Kidney (tissue), 14 donors: Measurements from ENCODE around the gene RAB11B. TPM values are rescaled to one million over a fixed set of nuclear protein-coding genes. Genes with fewer than 3 reads are reported as not detected.
"Not testable (repeated sequence)": the region's sequence is repeated elsewhere in the genome, so short reads cannot be mapped to it uniquely, and the experiment has no call there.

Experiments used
- DNase-seq, 5 donors: peaks; one replicate each; pipeline ENCODE4 v3.0.0-alpha.2; 2013 to 2020
- FAIRE-seq: peaks from 2 replicates; lab custom pipeline; 2012; peaks lifted over from hg19 to GRCh38; lab: Jason Lieb, UNC
- H3K27ac ChIP-seq, 2 donors: one replicate each; pipeline ENCODE4 v1.7.0; 2013; ENCODE audit warnings: low read depth in 2 of 2, low read length in 2 of 2, inconsistent platforms in 1 of 2
- H3K27me3 ChIP-seq: one replicate; pipeline ENCODE4 v1.7.1; 2013; ENCODE audit warnings: low read length, inconsistent platforms; ENCODE audit not compliant: control insufficient read depth, insufficient read depth
- H3K36me3 ChIP-seq, 3 donors: one replicate each; pipeline versions ENCODE4 v1.7.0 to v1.7.1; 2013; ENCODE audit warnings: low read length in 3 of 3, control low read depth in 1 of 3, inconsistent platforms in 1 of 3; ENCODE audit not compliant: insufficient read depth in 3 of 3, control insufficient read depth in 2 of 3
- H3K4me1 ChIP-seq, 3 donors: one replicate each; pipeline versions ENCODE4 v1.7.0 to v1.7.1; 2013; ENCODE audit warnings: low read length in 3 of 3, inconsistent platforms in 1 of 3, low read depth in 1 of 3; ENCODE audit not compliant: control insufficient read depth in 2 of 3, insufficient read depth in 2 of 3
- H3K4me3 ChIP-seq, 3 donors: one replicate each; pipeline versions ENCODE4 v1.7.0 to v1.8.1; 2013; ENCODE audit warnings: low read length in 3 of 3, control low read depth in 1 of 3, inconsistent platforms in 1 of 3
- H3K9ac ChIP-seq, 3 donors: one replicate each; pipeline versions ENCODE4 v1.7.0 to v1.7.1; 2013; ENCODE audit warnings: low read length in 3 of 3, control low read depth in 1 of 3, inconsistent platforms in 1 of 3
- H3K9me3 ChIP-seq, 3 donors: one replicate each; pipeline versions ENCODE4 v1.7.0 to v1.7.1; 2013; ENCODE audit warnings: low read length in 3 of 3, control low read depth in 1 of 3, inconsistent platforms in 1 of 3; ENCODE audit not compliant: control insufficient read depth in 2 of 3, insufficient read depth in 1 of 3
- CTCF ChIP-seq: IDR thresholded peaks from 3 replicates; pipeline ENCODE4 v1.5.1; 2012; ENCODE audit warnings: mild to moderate bottlenecking, moderate library complexity, borderline replicate concordance; ENCODE audit not compliant: insufficient read depth; ENCODE audit errors: extremely low read depth
- intact Hi-C: fragments of 100-400 bp; cut with DNase I; formaldehyde crosslinking; loops from one replicate; pipeline ENCODE4 v1.11.1; 2022
- polyA plus RNA-seq: library from polyadenylated mRNA; stranded (reverse); fragments of 350-450 nt; fragmentation: Illumina TruSeq; extraction: RNeasy Lipid Tissue Mini Kit (QIAGEN cat#74804); gene quantifications from one replicate; pipeline ENCODE4 v1.2.3, GENCODE V29; 2014; ENCODE audit warnings: low read depth, low replicate concordance; ENCODE audit not compliant: insufficient read depth
- total RNA-seq: library from RNA; stranded (reverse); fragmentation: NEBNext Ultra II Directional; extraction: Animal tissue kit (Norgen Biotek cat#: 25700); gene quantifications from one replicate; pipeline ENCODE4 v1.2.1, GENCODE V29; 2021
- donor health status: control.
- donor health status: control.
- donor health status: control.
- donor health status: control.
- donor health status: control.
- donor health status: DM: yes; HTN: yes; CAD: no.
- donor health status: Normal renal cell carcinoma (clear cell type).

RAB11B gene
- total and polyA plus RNA-seq, 2 donors from 2014 or later, result 146 to 148 TPM

GRCh38 chr19:8385103-8385502 lies 5.1 kb upstream of the RAB11B start:
- H3K27me3 ChIP-seq, H3K27ac ChIP-seq, H3K9me3 ChIP-seq, H3K9ac ChIP-seq, DNase-seq, intact Hi-C loops, H3K4me1 ChIP-seq, H3K36me3 ChIP-seq, H3K4me3 ChIP-seq, FAIRE-seq: not testable (repeated sequence)

GRCh38 chr19:8385566-8385965 lies 4.6 kb upstream of the RAB11B start:
- H3K27ac ChIP-seq, H3K4me1 ChIP-seq, H3K9me3 ChIP-seq, FAIRE-seq, H3K9ac ChIP-seq, H3K4me3 ChIP-seq, H3K27me3 ChIP-seq, intact Hi-C loops, H3K36me3 ChIP-seq: not testable (repeated sequence)
- DNase-seq, result peak in 1 of 5 donors; percentile 42

GRCh38 chr19:8386419-8386818 lies 3.7 kb upstream of the RAB11B start:
- H3K9ac ChIP-seq, intact Hi-C loops, DNase-seq, H3K9me3 ChIP-seq, H3K27ac ChIP-seq, H3K4me3 ChIP-seq, H3K27me3 ChIP-seq, FAIRE-seq, H3K4me1 ChIP-seq, H3K36me3 ChIP-seq: not testable (repeated sequence)

GRCh38 chr19:8386990-8387389 lies 3.2 kb upstream of the RAB11B start:
- Histone ChIP-seq H3K9me3 (no peaks in the 10 kb centered on the region), H3K36me3 (no peaks in the 10 kb centered on the region), H3K9ac (no peak overlapping the region), H3K4me3 (no peak overlapping the region), H3K4me1 (peaks cover 0 to 12% (median 9%) of the 10 kb centered on the region in 3 donors), H3K27me3 (no peaks in the 10 kb centered on the region), H3K27ac (no peak overlapping the region)
- intact Hi-C loops, result no loop called here
- TF ChIP-seq CTCF, result no peak
- no peak for DNase-seq
- FAIRE-seq, result no peak

- Histone ChIP-seq H3K4me1 (peaks cover 0 to 19% (median 14%) of the 10 kb centered on the region in 3 donors), H3K9me3 (no peaks in the 10 kb centered on the region), H3K9ac (no peak overlapping the region)
Observed at GRCh38 chr19:8387688-8388611, 2.2 kb upstream of the RAB11B start.

More at GRCh38 chr19:8387688-8388611, 2.2 kb upstream of the RAB11B start:
- intact Hi-C loops, result no loop called here
- DNase-seq (no peak), FAIRE-seq (no peak)
- Histone ChIP-seq H3K4me3 (no peak overlapping the region), H3K27me3 (no peaks in the 10 kb centered on the region), H3K27ac (no peak overlapping the region), H3K36me3 (no peaks in the 10 kb centered on the region)
- no peak for TF ChIP-seq CTCF
